ENCODE measurements around the gene ASB7. TPM values are rescaled to one million over a fixed set of nuclear protein-coding genes. Genes with fewer than 3 reads are reported as not detected.
A peak's percentile ranks its signal among the peaks of the same experiment; 100 is the strongest.

The ASB7 gene
- polyA plus RNA-seq, 1 donor from 2014 or later, result 16.5 TPM

GRCh38 chr15:100601617-100602063 is 749 bp upstream of the ASB7 start:
- Histone ChIP-seq H3K9me2 (ENCODE audit: insufficient read depth, low read length) (no peaks in the 10 kb centered on the region), H4K20me1 (ENCODE audit: insufficient read depth) (no peaks in the 10 kb centered on the region), H3K9me3 (ENCODE audit: low read length) (no peaks in the 10 kb centered on the region), H3K27ac (ENCODE audit: low read length) (peak overlapping the region; percentile 83), H3F3A (ENCODE audit: insufficient read depth, low read length, poor library complexity, severe bottlenecking) (no peaks in the 10 kb centered on the region), H3K36me3 (ENCODE audit: insufficient read depth, low read length) (no peaks in the 10 kb centered on the region), H3K9ac (ENCODE audit: low read length) (peak overlapping the region; percentile 79), H3K27me3 (ENCODE audit: insufficient read depth, low read depth, low read length) (no peaks in the 10 kb centered on the region), H3K4me3 (ENCODE audit: low read length) (peak overlapping the region; percentile 79), H3K4me2 (ENCODE audit: low read length) (peak overlapping the region; percentile 64), H3K79me2 (replicated peaks; ENCODE audit: insufficient read depth, low read length) (peaks cover 66% of the 10 kb centered on the region), H2AFZ (ENCODE audit: low read depth, low read length) (peak overlapping the region; percentile 63)
- TF ChIP-seq SMC3 (conservative IDR thresholded peaks at IDR 0.05; ENCODE audit: poor library complexity) (peak; percentile 58), RAD21 (conservative IDR thresholded peaks at IDR 0.05) (peak; percentile 58), POLR2AphosphoS5 (IDR thresholded peaks at IDR 0.05) (no peak), EP300 (conservative IDR thresholded peaks at IDR 0.05; ENCODE audit: poor library complexity, severe bottlenecking) (no peak), EZH2 (IDR thresholded peaks at IDR 0.05; ENCODE audit: borderline replicate concordance, insufficient read depth, low read length, poor library complexity, severe bottlenecking) (no peak)

- H3K4me2 ChIP-seq (ENCODE audit: low read length), result peak overlapping the region; percentile 69
- H3K9ac ChIP-seq (ENCODE audit: low read length), result peak overlapping the region; percentile 73
- H3K9me2 ChIP-seq (ENCODE audit: insufficient read depth, low read length), result no peaks in the 10 kb centered on the region
- H4K20me1 ChIP-seq (ENCODE audit: insufficient read depth), result no peaks in the 10 kb centered on the region
- H2AFZ ChIP-seq (ENCODE audit: low read depth, low read length), result peak overlapping the region; percentile 74
- no peaks in the 10 kb centered on the region for H3K9me3 ChIP-seq (ENCODE audit: low read length)
- no peaks in the 10 kb centered on the region for H3K27me3 ChIP-seq (ENCODE audit: insufficient read depth, low read depth, low read length)
- peak overlapping the region; percentile 49 for H3K27ac ChIP-seq (ENCODE audit: low read length)
- H3F3A ChIP-seq (ENCODE audit: insufficient read depth, low read length, poor library complexity, severe bottlenecking), result no peaks in the 10 kb centered on the region
- H3K36me3 ChIP-seq (ENCODE audit: insufficient read depth, low read length), result no peaks in the 10 kb centered on the region
- peaks cover 60% of the 10 kb centered on the region for H3K79me2 ChIP-seq (replicated peaks; ENCODE audit: insufficient read depth, low read length)
- no peak for TF ChIP-seq EP300 (conservative IDR thresholded peaks at IDR 0.05; ENCODE audit: poor library complexity, severe bottlenecking)
- TF ChIP-seq POLR2AphosphoS5 (IDR thresholded peaks at IDR 0.05), result no peak
- no peak for TF ChIP-seq MXI1 (conservative IDR thresholded peaks at IDR 0.05; ENCODE audit: poor library complexity, severe bottlenecking)
- TF ChIP-seq SMC3 (conservative IDR thresholded peaks at IDR 0.05; ENCODE audit: poor library complexity), result no peak
- no peak for TF ChIP-seq REST (IDR thresholded peaks at IDR 0.05; ENCODE audit: borderline replicate concordance)
- no peak for TF ChIP-seq TAF1 (IDR thresholded peaks at IDR 0.05; ENCODE audit: low read depth)
- H3K4me3 ChIP-seq (ENCODE audit: low read length), result peak overlapping the region; percentile 79
Observed at GRCh38 chr15:100602823-100603393, 519 bp downstream of the ASB7 start.

- no peaks in the 10 kb centered on the region for H3K36me3 ChIP-seq (ENCODE audit: insufficient read depth, low read length)
Observed at GRCh38 chr15:100612539-100612938, 10.2 kb downstream of the ASB7 start.

More at GRCh38 chr15:100612539-100612938, 10.2 kb downstream of the ASB7 start:
- TF ChIP-seq CTCF (IDR thresholded peaks at IDR 0.05; ENCODE audit: poor library complexity, severe bottlenecking) (no peak), POLR2AphosphoS5 (IDR thresholded peaks at IDR 0.05) (no peak), REST (IDR thresholded peaks at IDR 0.05; ENCODE audit: borderline replicate concordance) (no peak), TAF1 (IDR thresholded peaks at IDR 0.05; ENCODE audit: low read depth) (no peak)
- Histone ChIP-seq H3K4me3 (ENCODE audit: low read length) (no peak overlapping the region), H3K9ac (ENCODE audit: low read length) (no peak overlapping the region), H3K9me3 (ENCODE audit: low read length) (no peaks in the 10 kb centered on the region), H3K79me2 (replicated peaks; ENCODE audit: insufficient read depth, low read length) (peaks cover under 1% of the 10 kb centered on the region), H3F3A (ENCODE audit: insufficient read depth, low read length, poor library complexity, severe bottlenecking) (no peaks in the 10 kb centered on the region), H4K20me1 (ENCODE audit: insufficient read depth) (no peaks in the 10 kb centered on the region), H3K27ac (ENCODE audit: low read length) (no peak overlapping the region), H3K4me2 (ENCODE audit: low read length) (no peak overlapping the region), H3K9me2 (ENCODE audit: insufficient read depth, low read length) (no peaks in the 10 kb centered on the region), H2AFZ (ENCODE audit: low read depth, low read length) (no peak overlapping the region), H3K27me3 (ENCODE audit: insufficient read depth, low read depth, low read length) (no peaks in the 10 kb centered on the region)

All from neural cell (in vitro differentiated cells).